Left ventricle myocardium superior (tissue), 1 donor: ENCODE results near the gene ATP5F1A. TPM values are rescaled to one million over a fixed set of nuclear protein-coding genes. Genes with fewer than 3 reads are reported as not detected.
A peak's percentile ranks its signal among the peaks of the same experiment; 100 is the strongest.

Experiments
- ATAC-seq: fragments of 200-7000 bp; cut with Tn5 transposase; one replicate; pipeline ENCODE4 v1.9.1; 2020; ENCODE audit warnings: mild to moderate bottlenecking, moderate library complexity
- DNase-seq: peaks from one replicate; pipeline ENCODE4 v3.0.0-alpha.2; 2020
- intact Hi-C: fragments of 100-400 bp; cut with micrococcal nuclease; formaldehyde crosslinking; loops from one replicate; pipeline ENCODE4 v1.11.0; 2022
- total RNA-seq: library from RNA; stranded (reverse); fragmentation: NEBNext Ultra II Directional; extraction: Animal tissue kit (Norgen Biotek cat#: 25700); gene quantifications from one replicate; pipeline ENCODE4 v1.2.1, GENCODE V29; 2021
- donor health status: DM: no; HTN: yes; CAD: no; lungs with severe emphysema.

Gene ATP5F1A
- total RNA-seq, 1 donor from 2014 or later = 1,799 TPM

DNA sequence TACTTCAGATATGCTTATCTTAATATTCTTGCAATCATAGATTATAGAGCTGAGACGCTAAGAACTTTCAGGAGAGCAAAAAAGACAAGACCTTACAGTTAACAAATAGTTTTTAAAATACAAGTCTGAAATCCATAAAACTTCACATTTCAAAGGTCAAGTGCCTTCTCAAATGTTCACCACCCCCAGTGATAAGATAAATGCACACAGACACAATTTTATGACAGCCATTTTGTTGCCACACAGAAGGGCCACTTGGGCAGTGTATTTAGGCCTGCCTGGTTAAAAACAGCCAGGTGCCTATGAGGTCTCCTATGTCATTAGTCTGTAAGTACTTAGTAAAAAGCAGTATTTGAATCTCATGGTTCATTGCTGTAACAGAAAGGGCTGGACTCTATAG lies 17.9 kb downstream of the ATP5F1A start:
- intact Hi-C loops = no loop called here
- DNase-seq = no peak
- ATAC-seq = no peak

GRCh38 chr18:46079336-46079735 lies 18.8 kb downstream of the ATP5F1A start:
- intact Hi-C loops = loop anchor here (10.0 kb wide), 1 partner anchor 145 kb away; no protein-coding TSS in a partner anchor
- no peak for DNase-seq

DNA sequence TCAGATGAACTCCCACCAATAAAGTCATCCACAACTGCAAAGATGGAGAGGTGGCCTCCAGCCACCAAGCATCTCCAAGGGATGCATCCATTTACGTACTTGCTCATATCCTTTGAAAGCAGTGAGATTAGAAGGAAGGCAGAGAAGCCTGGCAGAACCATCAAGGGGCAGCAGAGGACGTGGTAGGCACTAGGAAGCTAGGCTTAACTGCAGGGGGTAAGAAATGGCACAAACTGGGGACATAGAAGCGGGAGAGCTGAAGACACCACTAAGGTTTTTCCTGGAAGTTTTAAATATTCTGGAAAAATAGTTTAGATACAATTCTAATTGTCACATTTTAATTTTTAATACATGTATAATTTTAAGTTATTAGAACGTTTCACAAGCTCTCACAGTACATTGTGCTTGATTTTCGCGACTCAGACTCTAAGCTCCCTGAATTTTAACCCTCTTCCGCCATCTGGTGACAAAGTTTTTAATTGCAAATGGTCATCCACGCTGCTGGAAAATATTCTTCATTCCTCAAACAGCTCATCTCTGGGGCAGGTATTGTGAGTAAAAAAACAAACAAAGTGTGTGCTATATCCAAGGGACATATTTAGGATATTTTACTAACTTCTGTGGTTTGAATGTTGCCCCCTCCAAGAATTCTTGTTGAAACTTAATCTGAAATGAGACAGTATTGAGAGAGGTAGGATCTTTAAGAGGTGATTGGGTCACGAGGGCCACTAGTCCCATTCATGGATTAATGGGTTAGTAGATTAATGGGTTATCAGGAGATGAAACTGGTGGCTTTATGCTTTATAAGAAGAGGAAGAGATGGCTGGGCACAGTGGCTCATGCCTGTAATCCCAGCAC lies 24.4 kb downstream of the ATP5F1A start:
- intact Hi-C loops = loop anchor here (10.0 kb wide), 1 partner anchor 139 kb away; no protein-coding TSS in a partner anchor
- ATAC-seq (peak; percentile 38), DNase-seq (no peak)

More at GRCh38 chr18:46079336-46079735, 18.8 kb downstream of the ATP5F1A start:
- ATAC-seq = no peak

- ATAC-seq = no peak
- DNase-seq = no peak
- intact Hi-C loops = loop anchor here (10.0 kb wide), 1 partner anchor 138 kb away; no protein-coding TSS in a partner anchor
Observed at GRCh38 chr18:46072959-46073358, 25.1 kb downstream of the ATP5F1A start.

GRCh38 chr18:46072376-46072867 lies 25.7 kb downstream of the ATP5F1A start:
- DNase-seq = no peak

DNA sequence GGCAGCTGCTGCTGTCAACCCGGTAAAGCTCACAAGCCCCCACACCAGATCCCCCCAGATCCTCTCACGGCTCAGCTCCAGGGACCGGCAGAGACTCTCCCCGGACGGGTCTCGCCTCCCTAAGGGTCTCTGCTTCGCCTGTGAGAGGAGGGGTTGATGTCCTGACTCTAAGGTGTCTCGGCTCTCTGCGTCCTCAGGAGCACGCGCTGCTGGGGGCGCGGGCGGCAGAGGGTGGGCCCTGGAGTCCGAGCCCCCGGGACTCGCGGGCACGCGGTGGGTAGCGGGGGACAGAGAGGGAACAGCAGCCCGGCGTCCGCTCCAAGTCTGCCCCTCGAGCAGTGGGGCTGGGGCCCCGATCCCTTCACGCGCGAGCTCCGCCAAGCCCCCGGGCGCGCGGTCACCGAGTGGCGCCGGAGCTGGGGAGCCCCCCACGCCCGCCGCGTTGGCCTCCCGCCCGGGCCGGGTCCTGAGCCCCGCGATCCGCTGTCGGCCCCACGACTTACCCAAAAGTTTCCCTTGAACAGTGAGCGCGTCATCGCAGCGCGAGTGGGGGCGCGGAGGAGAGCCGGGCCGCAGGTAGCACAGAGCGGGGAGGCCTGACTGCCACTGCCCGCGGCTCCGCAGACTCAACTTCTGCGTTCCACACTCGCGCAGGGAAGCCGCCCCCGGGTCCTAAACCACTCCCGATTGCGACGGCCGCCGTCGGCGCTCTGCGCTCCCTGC lies 26.3 kb downstream of the ATP5F1A start, which contains the start of gene PSTPIP2:
PSTPIP2 (minus strand) TSS at position 608 of the 723 bp plus-strand sequence; CDS start at position 536, 72 bp downstream.
- ATAC-seq (peak; percentile 77), DNase-seq (peak; percentile 81)
- intact Hi-C loops = loop anchor here (10.0 kb wide), 1 partner anchor 137 kb away; no protein-coding TSS in a partner anchor

More at GRCh38 chr18:46072376-46072867, 25.7 kb downstream of the ATP5F1A start:
- peak; percentile 3 for ATAC-seq
- intact Hi-C loops = loop anchor here (10.0 kb wide), 1 partner anchor 138 kb away; no protein-coding TSS in a partner anchor

GRCh38 chr18:46070815-46071652 lies 27.1 kb downstream of the ATP5F1A start:
- intact Hi-C loops = loop anchor here (10.0 kb wide), 1 partner anchor 136 kb away; no protein-coding TSS in a partner anchor
- DNase-seq (no peak), ATAC-seq (peak; percentile 4)

GRCh38 chr18:46070232-46070631 lies 27.9 kb downstream of the ATP5F1A start:
- DNase-seq (no peak), ATAC-seq (no peak)
- intact Hi-C loops = loop anchor here (10.0 kb wide), 1 partner anchor 135 kb away; no protein-coding TSS in a partner anchor

DNA sequence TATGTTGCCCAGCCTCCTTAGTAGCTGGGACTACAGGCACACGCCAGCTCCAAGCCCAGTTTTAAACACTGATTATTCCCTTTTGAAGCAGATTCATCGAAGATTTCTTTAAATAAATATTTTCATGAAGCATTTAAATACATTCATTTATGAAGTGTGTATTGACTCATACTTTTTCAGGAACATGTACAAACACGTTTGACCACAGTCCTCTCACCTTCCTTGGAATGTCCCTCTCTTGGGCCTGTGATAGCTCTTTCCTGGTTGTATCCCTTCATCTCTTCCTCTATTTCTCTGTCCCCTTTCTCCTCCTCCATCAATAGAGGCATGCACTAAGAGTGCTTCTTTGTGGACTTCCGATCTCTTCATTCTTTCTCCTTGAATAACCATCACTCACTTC lies 28.6 kb downstream of the ATP5F1A start:
- ATAC-seq (no peak), DNase-seq (no peak)
- intact Hi-C loops = no loop called here

DNA sequence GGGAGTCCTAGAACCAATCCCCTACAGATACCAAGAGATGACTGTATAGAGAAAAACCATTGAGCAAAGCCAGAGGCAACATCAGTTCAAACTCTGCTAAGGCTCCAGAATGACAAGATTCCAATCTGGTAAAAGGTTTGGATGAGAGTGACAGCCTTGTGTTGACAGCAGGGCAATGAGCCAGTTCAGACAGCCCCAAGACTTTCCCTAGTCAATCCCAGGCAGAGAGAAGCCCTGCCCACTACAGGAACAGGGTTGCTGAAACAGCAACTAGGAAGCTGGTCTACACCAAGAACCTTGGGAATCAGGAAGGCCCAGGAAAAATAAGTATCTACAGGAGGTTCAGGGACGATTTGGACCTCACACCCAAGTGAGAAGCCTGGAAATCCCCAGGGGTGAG lies 29.3 kb downstream of the ATP5F1A start:
- ATAC-seq (no peak), DNase-seq (no peak)
- intact Hi-C loops = no loop called here

GRCh38 chr18:46067438-46068007 lies 30.6 kb downstream of the ATP5F1A start:
- no peak for DNase-seq
- intact Hi-C loops = no loop called here

DNA sequence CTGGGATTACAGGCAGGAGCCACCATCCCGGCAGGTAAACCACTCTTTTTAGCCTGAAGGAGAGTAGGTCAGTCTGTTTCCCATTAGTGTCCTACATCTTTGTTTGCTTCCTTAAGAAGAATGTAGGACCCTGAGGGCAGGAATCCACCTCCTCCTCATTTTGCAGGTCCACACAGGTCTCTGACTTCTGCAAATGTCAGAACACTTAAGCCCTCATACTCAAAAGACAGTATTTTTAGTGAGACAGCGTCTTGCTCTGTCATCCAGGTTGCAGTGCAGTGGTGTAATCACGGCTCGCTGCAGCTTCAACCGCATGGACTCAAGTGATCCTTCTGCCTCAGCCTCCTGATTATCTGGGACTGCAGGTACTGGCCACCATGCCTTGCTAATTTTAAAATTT lies 35.3 kb downstream of the ATP5F1A start:
- DNase-seq (no peak), ATAC-seq (no peak)
- intact Hi-C loops = no loop called here

More at GRCh38 chr18:46067438-46068007, 30.6 kb downstream of the ATP5F1A start:
- ATAC-seq = no peak

DNA sequence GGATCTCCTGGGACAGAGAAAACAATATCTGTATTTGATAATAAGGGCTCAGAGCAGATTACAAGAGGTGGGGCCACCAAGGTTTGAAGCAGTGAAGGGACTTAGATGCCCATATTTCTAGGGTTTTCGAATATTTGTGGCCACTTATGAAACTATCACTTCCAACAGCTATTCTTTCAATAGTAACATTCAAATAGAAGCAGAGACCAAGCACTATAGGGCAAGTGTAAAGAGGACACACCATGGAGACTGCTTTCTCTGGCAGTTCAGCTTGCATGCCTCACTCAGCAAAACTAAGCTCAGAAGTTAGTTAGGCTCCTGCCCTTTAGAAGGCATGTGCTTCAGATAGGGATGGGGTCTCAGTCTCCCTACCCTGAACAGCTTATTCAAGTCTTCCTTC lies 36.3 kb downstream of the ATP5F1A start:
- DNase-seq (no peak), ATAC-seq (no peak)
- intact Hi-C loops = no loop called here

DNA sequence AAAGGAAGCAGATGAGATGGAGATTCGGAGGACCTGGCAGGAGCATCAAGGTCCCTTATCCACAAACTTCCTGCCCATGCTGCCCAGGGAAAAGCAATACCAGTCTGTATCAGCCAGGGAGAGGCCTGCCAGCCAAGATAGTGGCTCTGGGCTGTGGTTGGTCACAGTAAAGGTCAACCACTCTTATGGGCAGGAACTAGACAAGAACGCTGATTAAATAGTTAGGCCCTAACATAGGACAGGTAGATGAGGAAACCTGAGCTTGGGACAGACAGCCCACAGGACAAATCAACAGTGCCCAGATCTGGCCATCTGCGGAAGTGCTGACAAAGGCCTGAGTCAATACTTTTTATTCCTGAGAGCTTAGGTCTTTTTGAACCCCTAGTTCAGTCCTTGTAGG lies 36.7 kb downstream of the ATP5F1A start:
- DNase-seq (no peak), ATAC-seq (peak; percentile 17)
- intact Hi-C loops = no loop called here

DNA sequence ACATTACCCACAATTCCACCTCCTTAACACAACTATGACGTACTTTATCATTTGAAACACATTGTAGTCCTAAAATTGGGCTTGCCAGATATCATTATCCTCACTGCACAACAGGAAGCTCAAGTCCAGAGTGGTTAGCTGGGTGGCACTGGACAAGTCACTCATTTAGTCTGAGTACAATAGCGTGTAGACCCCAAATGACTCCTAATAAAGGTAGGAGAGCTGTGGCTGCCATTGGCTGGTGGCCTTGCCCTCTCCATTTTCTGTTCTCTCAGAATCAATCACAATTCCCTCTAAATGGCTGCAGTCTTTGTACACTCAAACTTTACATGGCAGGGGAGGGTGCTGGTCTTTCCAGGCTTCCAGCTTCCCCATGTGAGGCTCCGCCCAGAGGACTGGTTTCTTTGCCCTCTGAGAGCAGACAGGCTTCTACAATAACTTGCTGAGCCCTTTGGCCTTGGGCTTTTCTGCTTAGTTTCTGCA lies 37.7 kb downstream of the ATP5F1A start:
- no peak for DNase-seq
- no peak for ATAC-seq
- intact Hi-C loops = no loop called here

- ATAC-seq (no peak), DNase-seq (no peak)
- intact Hi-C loops = no loop called here
Observed at GRCh38 chr18:46055838-46056230, 42.3 kb downstream of the ATP5F1A start.

DNA sequence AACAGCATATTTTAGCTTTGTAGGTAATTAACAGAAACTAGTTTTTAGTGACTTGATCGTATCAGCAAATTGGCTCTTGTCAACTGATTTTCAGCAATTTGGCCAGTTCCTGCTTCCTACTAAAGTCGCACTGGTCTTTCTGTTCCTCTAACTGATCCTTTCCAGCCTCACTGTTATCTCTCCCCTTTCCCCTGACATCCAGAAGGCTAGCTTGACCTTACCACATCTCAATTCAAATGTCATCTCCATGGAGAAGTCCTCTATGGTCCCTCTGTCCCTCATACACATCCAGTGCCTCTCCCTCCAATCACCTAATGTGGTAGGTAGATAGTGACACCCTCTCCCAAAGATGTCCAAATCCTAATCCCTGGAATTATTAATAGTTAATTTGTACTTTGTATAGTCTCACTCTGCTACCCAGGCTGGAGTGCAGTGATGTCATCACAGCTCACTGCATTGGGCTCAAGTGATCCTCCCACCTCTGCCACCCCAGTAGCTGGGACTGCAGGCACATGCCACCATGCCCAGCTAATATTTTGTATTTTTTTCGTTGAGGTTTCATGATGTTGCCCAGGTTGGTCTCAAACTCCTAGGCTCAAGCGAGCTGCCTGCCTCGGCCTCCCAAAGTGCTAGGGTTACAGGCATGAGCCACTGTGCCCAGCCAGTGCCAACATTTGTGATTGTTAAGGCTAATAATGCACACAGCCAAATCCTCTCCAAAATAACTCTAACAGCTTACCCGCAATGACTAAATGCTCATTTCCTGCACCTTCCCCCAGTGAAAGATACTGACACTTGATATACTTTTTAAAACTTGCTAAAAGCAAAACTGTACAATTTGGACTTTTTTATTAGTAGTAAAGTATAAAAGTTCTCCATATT lies 42.9 kb downstream of the ATP5F1A start:
- no peak for DNase-seq
- ATAC-seq = no peak
- intact Hi-C loops = no loop called here
